Measurements from ENCODE around the gene C1orf87.

The C1orf87 gene

DNA sequence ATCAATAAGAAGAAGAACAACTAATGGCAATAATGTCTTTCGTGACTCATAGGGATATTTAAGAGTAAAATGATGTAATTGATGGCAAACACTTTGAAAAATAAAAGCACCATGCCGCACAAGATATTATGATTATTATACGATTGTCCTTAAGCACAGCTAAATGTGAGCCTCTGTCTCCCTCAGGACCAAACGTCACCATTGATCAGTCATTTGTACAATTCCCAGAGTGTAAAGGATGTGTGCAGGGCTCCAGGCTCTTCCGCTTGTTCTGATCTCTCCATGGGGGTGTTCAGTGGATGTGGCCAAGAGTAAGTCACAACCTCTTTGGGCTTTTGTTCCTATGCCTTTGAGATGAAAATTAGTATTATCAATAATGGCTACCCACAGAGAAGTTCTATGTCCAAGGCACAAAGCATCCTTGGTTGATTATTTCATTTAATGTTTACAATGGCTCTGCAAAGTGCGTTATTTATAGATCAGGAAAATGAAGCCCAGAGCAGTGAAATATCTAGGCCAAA, 17.7 kb upstream of the C1orf87 start:
- no peak overlapping the region for H3K4me3 ChIP-seq (ENCODE audit: low read depth, low read length)
- no peak for TF ChIP-seq CTCF (IDR thresholded peaks at IDR 0.05; ENCODE audit: insufficient read depth, low read length, missing control alignments)
- POLR2A ChIA-PET = no interaction called here
- CTCF ChIA-PET = no interaction called here
- DNase-seq (ENCODE audit: low read depth, low spot score) = no peak

DNA sequence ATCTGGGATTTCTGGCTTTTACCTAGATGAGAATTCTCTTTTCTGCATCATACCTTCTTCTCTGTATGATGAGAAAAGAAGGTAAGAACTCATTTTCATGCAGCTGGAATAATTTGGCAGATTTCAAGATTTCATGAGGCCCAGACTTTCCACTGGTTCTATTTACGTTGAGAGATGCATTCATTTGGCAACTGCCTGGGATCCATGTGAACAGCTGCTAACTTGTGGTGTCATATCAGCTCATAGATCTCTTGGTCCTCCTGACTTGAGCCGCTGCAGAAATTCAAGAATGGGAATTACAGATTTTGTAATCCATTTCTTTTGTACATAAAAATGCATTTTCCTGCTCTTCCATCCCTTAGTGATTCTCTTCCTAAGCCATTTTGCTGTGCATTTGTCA, 17.1 kb upstream of the C1orf87 start:
- DNase-seq (ENCODE audit: low read depth, low spot score) = no peak
- no peak for TF ChIP-seq CTCF (IDR thresholded peaks at IDR 0.05; ENCODE audit: insufficient read depth, low read length, missing control alignments)
- ChIA-PET POLR2A (no interaction called here), CTCF (interaction anchor here (1.3 kb wide), 1 partner anchor 114 kb away, joined by 3 read pairs; no protein-coding TSS in a partner anchor)
- no peak overlapping the region for H3K4me3 ChIP-seq (ENCODE audit: low read depth, low read length)

DNA sequence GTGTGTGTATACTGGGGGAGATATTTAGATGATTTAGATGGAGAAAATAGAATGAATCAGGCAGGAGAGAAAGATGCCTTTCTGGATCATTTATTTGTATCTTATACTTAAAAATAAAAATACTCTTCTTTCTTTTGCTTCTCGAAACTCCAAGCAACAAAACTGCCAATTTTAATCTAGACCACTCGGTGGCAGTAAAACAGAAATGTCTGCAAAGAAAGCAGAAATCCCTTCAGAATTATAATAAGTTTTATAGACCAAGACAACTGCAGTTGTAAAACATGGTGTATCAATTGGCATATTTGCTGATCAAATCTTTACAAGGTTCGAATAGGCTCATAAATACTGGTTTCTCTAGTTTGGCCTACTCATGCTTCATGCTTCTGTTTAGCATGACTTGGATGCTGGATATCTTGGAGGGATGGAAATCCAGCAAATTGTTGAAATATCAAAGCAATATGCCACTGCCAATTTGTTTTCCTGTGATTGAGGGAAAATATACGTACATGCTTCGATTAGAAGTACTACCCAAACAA, 15.1 kb upstream of the C1orf87 start:
- ChIA-PET POLR2A (no interaction called here), CTCF (interaction anchor here (1.4 kb wide), 1 partner anchor 676 kb away, joined by 4 read pairs; no protein-coding TSS in a partner anchor)
- no peak overlapping the region for H3K4me3 ChIP-seq (ENCODE audit: low read depth, low read length)
- DNase-seq (ENCODE audit: low read depth, low spot score) = no peak
- TF ChIP-seq CTCF (IDR thresholded peaks at IDR 0.05; ENCODE audit: insufficient read depth, low read length, missing control alignments) = no peak

DNA sequence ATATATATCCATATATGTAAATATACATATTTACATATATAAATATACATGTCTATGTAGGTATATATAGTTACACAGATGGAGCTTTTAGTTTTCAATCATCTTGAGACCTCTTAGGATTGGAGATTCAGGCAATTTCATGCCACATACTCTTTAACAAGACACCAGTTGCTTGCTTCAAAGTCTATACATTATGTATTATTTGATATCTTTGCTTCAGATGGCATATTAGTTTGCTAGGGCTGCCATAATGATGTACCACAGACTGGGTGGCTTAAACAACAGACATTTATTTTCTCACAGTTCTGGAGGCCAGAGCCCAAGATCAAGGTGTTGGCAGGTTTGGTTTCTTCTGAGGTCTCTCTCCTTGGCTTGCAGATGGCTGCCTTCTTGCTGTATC, 14.1 kb upstream of the C1orf87 start:
- ChIA-PET CTCF (no interaction called here), POLR2A (no interaction called here)
- no peak for DNase-seq (ENCODE audit: low read depth, low spot score)
- no peak overlapping the region for H3K4me3 ChIP-seq (ENCODE audit: low read depth, low read length)
- no peak for TF ChIP-seq CTCF (IDR thresholded peaks at IDR 0.05; ENCODE audit: insufficient read depth, low read length, missing control alignments)

GRCh38 chr1:60078182-60078581, 4.6 kb upstream of the C1orf87 start:
- ChIA-PET POLR2A (interaction anchor here (1.3 kb wide), 1 partner anchor 10 kb away, joined by 4 read pairs; no protein-coding TSS in a partner anchor), CTCF (no interaction called here)
- no peak overlapping the region for H3K4me3 ChIP-seq (ENCODE audit: low read depth, low read length)
- no peak for TF ChIP-seq CTCF (IDR thresholded peaks at IDR 0.05; ENCODE audit: insufficient read depth, low read length, missing control alignments)
- DNase-seq (ENCODE audit: low read depth, low spot score) = peak; percentile 16

GRCh38 chr1:60071296-60071695, 2.3 kb downstream of the C1orf87 start:
- no peak for TF ChIP-seq CTCF (IDR thresholded peaks at IDR 0.05; ENCODE audit: insufficient read depth, low read length, missing control alignments)
- ChIA-PET CTCF (no interaction called here), POLR2A (no interaction called here)
- no peak for DNase-seq (ENCODE audit: low read depth, low spot score)
- H3K4me3 ChIP-seq (ENCODE audit: low read depth, low read length) = no peak overlapping the region
